ENCODE data around the gene NOTCH1. TPM values are rescaled to one million over a fixed set of nuclear protein-coding genes. Genes with fewer than 3 reads are reported as not detected.
A peak's percentile ranks its signal among the peaks of the same experiment; 100 is the strongest.

NOTCH1 gene
- total and polyA plus RNA-seq, 2 of the 13 experiments (the other 11 are each of a cell fraction or from before 2014, with no cell fraction given): 0.09 to 0.35 TPM

DNA sequence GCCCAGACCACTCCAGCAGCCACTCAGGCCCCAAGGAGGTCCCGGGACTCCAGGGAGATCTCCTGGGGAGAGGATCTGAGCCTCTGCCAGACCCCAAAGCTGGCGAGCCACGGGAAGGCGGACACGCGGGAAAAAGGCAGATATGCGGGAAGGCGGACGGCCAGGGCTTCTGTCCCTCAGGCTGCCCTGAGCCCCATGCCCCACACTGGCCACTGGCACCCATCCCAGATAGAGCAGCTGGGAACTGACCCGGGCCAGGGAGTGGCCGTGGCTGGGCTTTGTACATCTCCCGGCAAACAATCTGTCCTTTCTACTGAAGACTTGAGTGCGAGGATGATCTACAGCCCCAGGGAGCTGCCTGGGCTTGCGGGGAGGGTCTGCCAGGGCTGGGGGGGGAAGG is 21.1 kb upstream of the NOTCH1 start:
- Histone ChIP-seq H3K27ac (ENCODE audit: extremely low read length, insufficient read depth, low read length) (no peak overlapping the region), H2AFZ (ENCODE audit: low read length) (no peak overlapping the region), H3K9ac (ENCODE audit: insufficient read depth, low read depth, low read length) (no peak overlapping the region), H3K36me3 (replicated peaks in 1 of 2; ENCODE audit: control insufficient read depth in 1 of 2, insufficient read depth in 2 of 2, low read length in 2 of 2) (no peaks in the 10 kb centered on the region), H3K79me2 (ENCODE audit: insufficient read depth, low read length) (no peaks in the 10 kb centered on the region), H4K20me1 (ENCODE audit: insufficient read depth, low read length) (no peaks in the 10 kb centered on the region), H3K27me3 (ENCODE audit: control insufficient read depth in 1 of 2, insufficient read depth in 2 of 2, low read length in 2 of 2) (peaks cover 31 to 81% of the 10 kb centered on the region in 2 experiments), H3K4me3 (replicated peaks in 1 of 3; ENCODE audit: insufficient read depth in 1 of 3, low read depth in 2 of 3, low read length in 3 of 3) (no peak overlapping the region), H3K4me1 (ENCODE audit: insufficient read depth, low read length) (peaks cover 36% of the 10 kb centered on the region), H3K9me3 (ENCODE audit: low read length) (no peaks in the 10 kb centered on the region), H3K4me2 (ENCODE audit: low read depth, low read length) (no peak overlapping the region)
- no TSS peak for BruUV-seq (replicated peaks)
- ATAC-seq: no peak
- FAIRE-seq: no peak
- in situ Hi-C loops (cut with HindIII; ENCODE audit: extremely low pct_ligation_motif_present, low pct_unique_long_range_greater_than_20kb): no loop called here
- WGBS (ENCODE audit: low lambda C conversion rate): 52% methylated on average over 6 of the region's 14 CpGs
- TF ChIP-seq ZBED4 (CRISPR knock-in tag; IDR thresholded peaks at IDR 0.05; ENCODE audit: borderline replicate concordance) (no peak), HNRNPL (IDR thresholded peaks at IDR 0.05; ENCODE audit: low read depth, low read length) (peak; percentile 68; the same call in 1 of the 2 replicates)
- DNase-seq (ENCODE audit: low spot score): no peak
- POLR2A ChIA-PET: no interaction called here
- CTCF ChIA-PET (ENCODE audit: low intra/inter-chr PET ratio, low total read pairs): no interaction called here
- intact Hi-C loops (cut with micrococcal nuclease; ENCODE audit: unreplicated experiment): no loop called here

DNA sequence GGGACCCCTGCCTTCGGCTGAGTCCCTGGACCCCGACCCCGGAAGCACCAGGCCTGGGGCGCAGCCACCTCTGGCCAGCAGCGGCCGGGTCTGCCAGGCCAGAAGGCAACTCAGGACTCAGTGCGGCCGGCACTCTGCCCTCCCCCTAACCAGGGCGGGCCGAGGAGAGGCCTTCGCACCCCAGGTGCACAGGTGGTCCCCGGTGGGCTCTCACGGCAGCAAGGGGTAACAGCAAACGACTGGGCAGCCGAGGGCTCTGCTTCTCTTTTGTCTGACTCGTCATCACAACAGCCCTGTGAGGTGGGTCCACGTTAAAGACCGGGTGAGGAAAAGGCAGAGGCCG is 20.7 kb upstream of the NOTCH1 start:
- in situ Hi-C loops (cut with HindIII; ENCODE audit: extremely low pct_ligation_motif_present, low pct_unique_long_range_greater_than_20kb) (no loop called here), intact Hi-C loops (cut with micrococcal nuclease; ENCODE audit: unreplicated experiment) (no loop called here)
- H3K9me3 ChIP-seq (ENCODE audit: low read length): no peaks in the 10 kb centered on the region
- no peak overlapping the region for H3K27ac ChIP-seq (ENCODE audit: extremely low read length, insufficient read depth, low read length)
- TF ChIP-seq NFE2L2 (IDR thresholded peaks at IDR 0.05; ENCODE audit: low read length) (no peak), ZNF549 (CRISPR knock-in tag; IDR thresholded peaks at IDR 0.05) (no peak), CBX5 (CRISPR knock-in tag; IDR thresholded peaks at IDR 0.05; ENCODE audit: borderline replicate concordance) (no peak), ZNF574 (CRISPR knock-in tag; IDR thresholded peaks at IDR 0.05) (no peak), DPF2 (CRISPR knock-in tag; IDR thresholded peaks at IDR 0.05; ENCODE audit: borderline replicate concordance, low read depth) (no peak), CTCF (CRISPR knock-in tag; IDR thresholded peaks at IDR 0.05) (no peak)
- ChIA-PET POLR2A (no interaction called here), CTCF (ENCODE audit: low intra/inter-chr PET ratio, low total read pairs) (no interaction called here)
- no TSS peak for BruUV-seq (replicated peaks)
- no peak for DNase-seq (ENCODE audit: low spot score)
- H3K4me3 ChIP-seq (replicated peaks in 1 of 3; ENCODE audit: insufficient read depth in 1 of 3, low read depth in 2 of 3, low read length in 3 of 3): no peak overlapping the region
- FAIRE-seq: no peak
- no peak overlapping the region for H3K4me2 ChIP-seq (ENCODE audit: low read depth, low read length)
- no peaks in the 10 kb centered on the region for H3K79me2 ChIP-seq (ENCODE audit: insufficient read depth, low read length)
- no peak overlapping the region for H3K9ac ChIP-seq (ENCODE audit: insufficient read depth, low read depth, low read length)
- H3K27me3 ChIP-seq (ENCODE audit: control insufficient read depth in 1 of 2, insufficient read depth in 2 of 2, low read length in 2 of 2): peaks cover 30 to 77% of the 10 kb centered on the region in 2 experiments
- peaks cover 33% of the 10 kb centered on the region for H3K4me1 ChIP-seq (ENCODE audit: insufficient read depth, low read length)
- H3K36me3 ChIP-seq (replicated peaks in 1 of 2; ENCODE audit: control insufficient read depth in 1 of 2, insufficient read depth in 2 of 2, low read length in 2 of 2): no peaks in the 10 kb centered on the region
- ATAC-seq: no peak
- H4K20me1 ChIP-seq (ENCODE audit: insufficient read depth, low read length): no peaks in the 10 kb centered on the region
- H2AFZ ChIP-seq (ENCODE audit: low read length): no peak overlapping the region
- WGBS (ENCODE audit: low lambda C conversion rate): 80% methylated on average over 6 of the region's 19 CpGs
